GM19463 (cell line): ENCODE data around the gene SPATA2L.
A peak's percentile ranks its signal among the peaks of the same experiment; 100 is the strongest.

Experiments used
- ATAC-seq: cut with Tn5 transposase; IDR thresholded peaks from one replicate; pipeline ENCODE4 v1.9.1; 2021; ENCODE audit warnings: mild to moderate bottlenecking, moderate library complexity; ENCODE audit not compliant: unreplicated experiment

SPATA2L gene

DNA sequence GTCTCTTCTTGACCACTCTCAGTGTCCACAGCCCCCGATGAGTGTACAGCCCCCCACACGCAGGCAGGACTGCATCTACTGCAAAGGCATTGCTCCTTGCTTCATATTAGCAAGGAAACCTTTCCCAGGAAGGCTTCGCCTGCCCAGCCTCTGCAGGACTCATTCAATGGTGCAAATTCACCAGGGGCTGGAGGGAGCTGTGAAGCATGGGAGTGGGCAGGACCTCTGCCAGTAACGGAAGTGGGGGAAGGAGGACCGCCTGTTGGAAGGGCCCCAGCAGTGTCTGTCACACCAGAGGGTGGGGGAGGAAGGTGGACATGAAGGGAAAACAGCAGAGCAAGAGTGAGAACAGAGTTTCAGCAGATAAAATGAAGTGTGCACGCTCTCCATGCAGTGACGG, 41.4 kb downstream of the SPATA2L start:
- no peak for ATAC-seq

DNA sequence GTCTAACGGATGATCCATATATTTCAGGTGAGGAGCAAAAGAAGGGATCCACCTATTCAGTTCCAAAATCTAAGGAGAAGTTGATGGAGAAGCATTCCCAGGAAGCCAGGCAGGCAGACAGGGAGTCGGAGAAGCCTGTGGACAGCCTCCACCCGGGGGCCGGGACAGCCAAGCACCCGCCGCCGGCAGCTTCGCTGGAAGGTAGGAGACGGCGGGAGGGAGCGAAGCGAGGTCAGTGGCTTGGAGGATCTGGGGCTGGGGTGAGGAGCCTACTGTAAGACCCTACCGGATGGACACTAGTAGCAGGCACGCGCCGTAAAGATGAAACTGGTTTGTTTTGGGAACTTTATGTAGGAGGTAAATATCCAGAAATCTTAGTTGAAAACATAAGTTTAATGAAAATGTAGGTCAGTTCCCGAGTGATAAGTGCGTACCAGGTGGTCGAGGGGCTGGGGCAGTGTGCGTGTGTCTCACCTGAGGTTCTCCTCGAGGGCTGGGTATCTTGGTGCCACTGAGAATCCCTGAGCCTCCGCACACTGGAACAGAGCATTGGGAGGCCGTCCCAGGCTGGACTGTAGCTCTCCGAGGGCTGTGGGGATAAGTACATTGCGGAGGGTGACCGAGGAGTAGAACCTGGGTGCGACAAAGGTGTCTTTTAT, 43.2 kb downstream of the SPATA2L start:
- no peak for ATAC-seq

DNA sequence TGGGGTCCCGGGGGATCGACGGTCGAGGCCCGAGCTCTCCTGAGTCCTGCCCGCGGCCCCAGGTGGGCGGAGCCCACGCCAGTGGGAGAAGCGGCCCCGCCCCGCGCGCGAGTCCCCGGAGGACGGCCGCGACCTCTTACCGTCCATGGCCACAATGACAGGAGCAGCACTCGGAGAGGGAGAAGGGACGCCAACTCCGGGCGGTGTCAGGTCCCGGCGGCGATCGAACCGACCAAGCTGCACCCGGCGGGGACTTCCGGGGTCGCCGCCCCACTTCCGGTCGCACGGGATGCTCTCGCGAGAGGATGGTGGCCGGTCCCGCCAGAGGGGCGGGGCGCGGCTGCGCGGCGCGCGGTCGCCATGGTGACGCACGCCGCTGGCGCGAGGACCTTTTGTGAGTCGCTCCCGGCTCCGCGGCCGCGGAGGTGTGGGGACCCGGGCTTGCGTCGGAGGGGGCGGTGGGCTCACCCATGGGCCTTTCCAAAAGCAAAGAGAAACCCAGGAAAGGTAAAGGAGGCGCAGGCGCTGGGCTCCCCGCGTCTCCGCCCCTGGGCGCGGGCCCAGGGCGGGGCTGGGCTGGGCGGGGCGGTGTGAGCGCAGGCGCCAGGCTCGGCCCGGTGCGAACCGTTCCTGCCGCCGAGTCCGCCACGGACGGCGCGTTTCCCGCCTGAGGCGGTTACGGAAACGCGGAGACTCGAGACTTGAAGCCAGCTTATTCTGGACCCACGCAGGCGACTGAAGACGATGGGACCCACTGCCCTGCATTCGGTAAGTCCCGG, 43.9 kb downstream of the SPATA2L start, which contains the start of the genes CHMP1A and SPATA33:
CHMP1A (minus strand) TSS at position 267 of the 779 bp plus-strand sequence; CDS start at position 147, 120 bp downstream.
SPATA33 (plus strand) TSS at position 395 of the 779 bp plus-strand sequence; CDS start at position 471, 76 bp downstream.
- peak; percentile 92 for ATAC-seq

DNA sequence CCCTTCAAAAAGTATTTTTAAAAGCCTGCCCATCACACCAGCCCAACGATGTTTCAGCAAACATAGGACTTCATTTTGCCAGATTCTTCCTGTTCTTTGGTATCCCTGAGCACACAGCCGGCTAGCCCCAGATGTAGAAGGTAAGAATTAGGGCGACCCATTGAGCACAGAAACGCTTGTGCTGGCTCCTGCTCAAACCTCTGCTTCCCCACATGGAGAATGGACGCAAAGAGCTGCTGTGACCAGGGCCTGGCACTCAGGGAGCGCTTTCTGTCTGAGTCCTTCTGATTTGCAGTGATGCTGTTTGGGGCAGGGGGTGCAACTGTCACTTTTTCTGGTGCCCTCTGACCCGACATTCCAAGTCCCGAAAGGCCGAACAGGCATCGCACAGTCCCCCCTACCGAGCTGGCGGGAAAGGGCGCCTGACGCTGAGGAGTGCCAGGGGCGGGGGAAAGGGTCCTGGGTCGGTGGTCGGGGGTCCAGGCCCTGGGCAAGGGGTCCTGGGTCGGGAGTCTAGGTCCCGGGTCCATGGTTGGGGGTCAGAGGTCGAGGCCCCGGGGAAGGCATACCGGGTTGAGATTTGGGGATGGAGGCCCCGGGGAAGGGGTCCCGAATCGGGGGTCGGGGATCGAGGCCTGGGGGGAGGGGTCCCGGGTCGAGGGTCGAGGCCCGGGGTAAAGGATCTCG, 44.9 kb downstream of the SPATA2L start:
- no peak for ATAC-seq

DNA sequence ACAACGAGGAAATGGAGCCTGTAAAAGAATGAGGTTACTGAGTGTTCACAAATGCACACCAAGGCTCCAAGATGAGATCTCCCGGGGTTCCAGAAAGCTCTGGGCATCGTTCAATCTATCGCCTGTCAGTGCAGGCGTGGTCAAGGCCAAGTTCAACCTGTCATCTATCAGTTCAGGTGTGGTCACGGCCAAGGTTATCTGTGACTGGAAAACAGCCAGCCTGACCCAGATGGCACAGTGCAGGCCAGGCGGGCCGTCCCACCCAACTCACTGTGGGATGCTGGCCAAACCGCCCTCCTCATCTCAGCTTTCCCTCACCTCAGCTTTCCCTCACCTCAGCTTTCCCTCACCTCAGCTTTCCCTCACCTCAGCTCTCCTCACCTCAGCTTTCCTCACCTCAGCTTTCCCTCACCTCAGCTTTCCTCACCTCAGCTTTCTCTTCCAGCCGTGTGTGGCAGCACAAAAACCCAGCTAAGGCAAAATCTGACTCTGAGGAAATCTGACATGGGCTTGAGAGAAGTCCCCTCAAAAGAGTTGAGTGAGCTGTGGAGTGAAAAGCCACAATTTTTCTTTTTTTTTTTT, 46.4 kb downstream of the SPATA2L start:
- ATAC-seq, result no peak

DNA sequence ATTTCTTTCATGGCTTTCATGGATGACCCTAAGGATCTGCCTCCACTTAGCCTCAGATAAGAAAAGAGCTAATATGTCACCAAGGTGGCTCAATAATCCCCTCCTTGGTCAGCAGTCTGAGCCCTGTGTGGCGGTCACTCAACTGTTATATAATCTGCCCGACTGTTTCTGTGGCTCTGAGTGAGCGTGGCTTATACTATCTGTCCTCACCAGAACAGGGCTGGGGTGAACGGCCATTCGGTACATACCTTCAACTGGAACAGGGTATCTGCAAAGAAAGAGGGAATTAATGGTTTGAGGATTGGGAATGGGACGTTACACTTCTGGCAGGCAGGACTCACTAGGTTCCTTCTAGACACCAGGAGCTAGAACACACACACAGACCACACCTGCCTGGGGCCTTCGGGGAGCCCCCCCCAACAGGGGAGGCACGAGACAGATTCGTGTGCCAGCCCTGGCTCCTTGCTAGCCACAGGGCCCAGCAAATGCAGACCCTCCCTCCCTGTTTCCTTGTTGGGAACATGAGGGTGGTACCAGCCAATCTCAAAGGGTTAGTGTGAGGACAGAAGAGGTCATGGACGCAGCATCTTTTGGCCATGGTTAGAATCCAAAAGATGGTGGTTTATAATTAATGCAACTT, 47.7 kb downstream of the SPATA2L start:
- ATAC-seq, result no peak

DNA sequence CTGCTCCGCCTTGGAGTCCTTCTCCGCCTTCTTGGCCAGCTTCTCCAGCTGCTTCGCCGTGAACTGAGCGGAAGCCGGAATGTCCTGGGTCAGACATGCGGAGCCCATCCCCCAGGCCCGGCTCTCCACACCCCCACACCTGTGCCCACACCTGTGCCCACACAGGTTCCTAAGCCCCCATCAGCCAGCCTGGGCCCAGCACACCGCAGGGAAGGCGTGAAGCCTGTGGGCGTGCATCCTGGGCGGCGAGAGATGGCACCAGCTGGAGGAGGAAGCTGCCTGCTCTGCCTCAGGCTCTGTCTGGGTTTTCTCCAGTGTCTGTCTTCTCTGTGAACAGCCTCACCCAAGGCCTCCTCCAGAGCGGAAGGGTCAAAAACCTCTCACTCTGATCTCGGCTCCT, 49.9 kb downstream of the SPATA2L start:
- no peak for ATAC-seq

DNA sequence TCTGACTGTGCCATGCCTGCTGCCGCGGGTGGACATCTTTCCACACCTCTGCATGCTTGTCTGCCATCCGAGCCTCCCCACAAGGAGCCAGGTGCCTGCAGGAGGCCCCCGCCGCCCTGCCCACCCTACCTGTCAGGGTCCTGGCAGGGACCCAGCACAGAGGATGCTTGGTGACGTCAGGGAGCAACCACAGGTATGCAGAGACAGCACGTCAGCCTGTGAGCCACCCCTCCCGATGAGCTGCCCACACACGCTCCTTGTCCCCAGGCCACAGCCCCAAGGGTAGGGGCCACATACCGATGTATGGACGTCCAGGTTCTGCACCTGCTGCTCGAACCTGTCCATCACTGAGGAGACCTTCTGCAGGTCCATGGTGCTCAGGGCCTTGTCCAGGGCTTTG, 54.6 kb downstream of the SPATA2L start:
- ATAC-seq, result no peak
